NCI-H2227 treated with DMSO at 0.1 percent for 48 hours (cell line): ENCODE data around the gene GRPR.
"Not testable (repeated sequence)": the region's sequence is repeated elsewhere in the genome, so short reads cannot be mapped to it uniquely, and the experiment has no call there.

Source experiments
- DNase-seq: peaks from one replicate; lab custom pipeline; 2025; lab: John Stamatoyannopoulos, UW

Gene GRPR

DNA sequence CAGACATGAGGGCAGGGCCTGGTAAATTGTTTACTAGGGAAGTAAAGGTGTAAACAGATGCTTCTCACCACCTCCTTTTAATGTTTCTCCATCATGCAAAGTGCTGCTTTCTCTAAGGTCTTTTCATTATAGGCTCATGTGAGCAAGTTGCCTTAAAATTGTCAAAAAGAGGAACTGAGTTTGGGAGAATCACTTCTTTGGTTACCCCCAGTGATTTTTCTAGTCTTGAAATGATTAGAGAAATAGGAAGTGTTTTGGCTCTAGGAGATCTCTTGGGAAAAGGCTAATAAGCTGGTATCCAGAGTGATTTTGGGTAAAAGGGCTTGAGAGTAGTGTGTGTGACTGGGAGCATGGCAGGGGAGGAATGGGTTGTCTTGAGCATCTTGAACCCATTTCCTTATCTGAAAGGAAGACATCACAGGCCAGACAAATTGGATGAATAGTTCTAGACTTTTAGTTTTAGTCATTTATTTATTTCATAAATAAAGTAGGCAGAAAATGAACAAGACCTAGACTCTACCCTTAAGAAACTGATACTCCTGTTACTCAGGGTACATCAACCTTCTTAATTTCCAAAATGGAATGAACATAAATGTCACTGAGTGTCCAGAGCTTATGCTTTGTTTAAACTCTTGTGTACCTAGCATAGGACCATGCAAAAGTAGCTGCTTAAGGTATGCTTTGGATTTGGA is 14.2 kb downstream of the GRPR start:
- no peak for DNase-seq

DNA sequence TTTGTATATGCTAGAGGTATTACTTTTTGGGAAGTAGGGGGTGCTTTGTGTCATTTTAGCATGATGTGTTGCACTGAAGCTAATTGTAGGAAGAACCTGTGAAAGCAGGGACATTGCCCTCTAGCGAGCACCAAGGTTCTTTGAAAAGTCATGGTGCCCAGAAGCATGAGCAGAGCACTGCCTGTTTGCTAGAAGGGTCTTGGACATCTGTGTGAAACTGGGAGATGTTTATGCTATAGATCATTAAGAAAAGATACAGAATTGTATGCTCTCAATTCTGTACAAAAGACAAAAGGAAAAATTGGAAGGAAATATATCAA is 14.7 kb downstream of the GRPR start:
- DNase-seq: no peak

DNA sequence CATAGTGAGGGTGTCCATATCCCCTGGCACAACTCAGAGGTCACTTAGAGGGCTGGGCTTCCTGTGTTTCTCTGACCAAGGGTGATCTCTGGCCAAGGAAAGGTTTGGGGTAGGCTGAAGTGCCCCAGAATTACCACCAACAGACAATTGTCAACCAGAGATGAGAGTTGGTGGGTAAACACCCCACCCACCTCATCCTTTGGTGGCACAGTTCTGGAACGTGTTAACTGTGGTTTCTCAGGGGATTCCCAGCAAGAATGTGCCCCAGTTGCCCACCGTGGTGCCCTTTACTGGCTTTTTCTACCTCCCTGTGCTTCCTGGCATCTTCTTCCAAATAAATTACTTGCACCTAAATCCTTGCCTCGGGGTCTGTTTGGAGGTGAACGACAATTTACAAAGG is 17.1 kb downstream of the GRPR start:
- no peak for DNase-seq

DNA sequence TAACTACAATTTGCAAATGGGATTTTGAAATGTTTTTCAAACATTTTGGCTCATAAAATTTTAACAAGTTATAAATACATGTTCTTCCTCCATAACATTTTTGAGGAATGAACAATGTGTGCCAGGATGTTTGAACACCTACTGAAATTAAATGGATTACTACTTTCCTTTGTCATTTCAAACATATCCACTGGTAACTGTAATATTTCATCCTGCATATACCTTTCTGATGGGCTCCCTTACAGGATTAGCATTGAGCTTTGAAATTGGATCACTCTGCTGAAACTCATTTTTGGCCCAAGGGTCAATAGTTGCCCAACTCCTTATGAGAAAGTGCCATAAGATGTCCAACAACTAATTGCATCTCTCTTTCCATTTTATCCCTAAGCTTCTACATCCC is 17.6 kb downstream of the GRPR start:
- no peak for DNase-seq

DNA sequence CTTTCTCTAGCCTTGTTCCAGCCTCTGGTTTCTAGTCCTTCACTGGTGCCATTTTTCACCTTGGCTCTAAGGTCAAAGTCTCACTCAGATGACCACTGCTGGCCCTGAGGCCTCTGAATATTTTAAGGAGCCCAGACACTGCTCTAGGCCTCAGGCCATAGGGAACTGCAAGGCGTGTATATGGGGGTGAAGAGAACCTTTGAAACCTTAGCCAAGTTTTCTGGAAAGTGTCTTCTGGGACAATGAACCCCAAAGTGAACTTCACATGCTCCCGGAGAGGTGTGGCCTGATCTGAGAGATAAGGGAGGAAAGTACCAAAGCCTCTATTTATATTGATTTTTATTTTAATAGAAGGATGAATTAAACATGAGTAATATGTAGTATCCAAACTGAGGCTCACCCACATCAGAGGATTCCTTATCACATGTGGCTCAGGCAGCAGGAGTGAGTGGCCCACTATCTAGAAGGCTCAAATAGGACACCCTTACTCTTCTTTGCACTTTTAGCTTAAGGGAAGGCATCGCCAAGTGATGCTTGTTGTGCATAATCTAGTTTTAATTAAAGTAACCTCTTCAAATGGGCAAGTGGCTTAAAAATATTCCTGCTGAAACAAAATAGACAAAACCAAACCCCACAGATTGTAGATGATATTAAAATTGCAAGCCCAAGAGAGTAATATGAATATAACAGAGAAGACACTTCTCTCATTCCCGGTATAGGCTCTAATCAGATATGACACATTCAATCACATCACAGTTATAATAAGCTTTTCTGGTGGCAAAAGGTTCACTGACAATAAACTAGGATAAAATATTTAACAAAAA is 18.3 kb downstream of the GRPR start:
- DNase-seq: no peak

DNA sequence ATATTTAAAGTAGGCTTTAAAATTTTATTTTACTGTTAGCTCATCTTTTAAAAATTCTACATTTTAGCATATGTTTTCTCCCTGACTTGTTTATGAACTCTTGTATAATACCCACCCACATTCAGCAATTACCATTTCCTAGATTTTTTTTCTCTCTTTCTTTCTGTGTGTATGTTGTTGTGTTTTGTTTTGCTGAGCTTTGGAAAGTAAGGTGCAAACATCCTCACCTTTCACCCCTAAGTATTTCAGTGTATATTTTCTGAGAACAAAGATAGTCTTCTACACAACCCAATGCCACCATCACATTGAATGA is 18.8 kb downstream of the GRPR start:
- no peak for DNase-seq

DNA sequence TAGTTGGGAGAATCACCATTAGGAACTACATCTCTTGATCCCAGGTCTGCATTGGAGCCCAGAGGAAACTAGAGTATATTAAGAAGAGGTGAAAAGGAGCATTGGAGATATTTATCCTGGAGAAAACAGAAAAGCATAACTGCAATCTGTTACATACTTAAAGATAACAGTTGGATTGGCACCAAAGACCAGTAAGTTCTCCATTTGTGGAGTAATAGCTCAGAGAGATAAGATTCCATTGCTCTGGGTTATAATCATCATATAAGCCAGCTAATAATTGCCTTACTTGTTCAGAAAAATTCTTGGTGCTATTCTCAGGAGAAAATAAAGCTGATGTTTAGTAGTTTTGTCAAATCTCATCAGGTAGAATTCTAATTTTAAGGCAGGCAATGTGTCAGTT is 20.6 kb downstream of the GRPR start:
- DNase-seq: no peak

DNA sequence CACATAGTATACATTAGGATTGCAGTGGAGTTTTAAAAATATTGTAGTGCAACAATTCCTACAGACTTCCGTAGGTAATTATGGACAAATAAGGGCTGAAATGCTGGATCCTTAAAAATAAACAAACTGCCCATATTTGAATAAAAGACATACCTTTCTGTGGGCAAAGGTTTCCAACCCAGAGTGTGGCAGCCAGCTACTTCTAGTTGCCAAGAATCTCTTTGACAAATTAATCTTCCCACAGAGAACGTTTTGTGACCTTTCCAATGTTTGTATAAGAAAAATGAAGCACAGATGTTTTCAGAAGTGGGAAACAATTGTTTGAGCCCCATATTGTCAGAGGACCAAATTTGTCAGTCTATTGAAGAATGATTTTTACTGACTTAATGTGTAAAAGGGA is 21.1 kb downstream of the GRPR start:
- DNase-seq: no peak

DNA sequence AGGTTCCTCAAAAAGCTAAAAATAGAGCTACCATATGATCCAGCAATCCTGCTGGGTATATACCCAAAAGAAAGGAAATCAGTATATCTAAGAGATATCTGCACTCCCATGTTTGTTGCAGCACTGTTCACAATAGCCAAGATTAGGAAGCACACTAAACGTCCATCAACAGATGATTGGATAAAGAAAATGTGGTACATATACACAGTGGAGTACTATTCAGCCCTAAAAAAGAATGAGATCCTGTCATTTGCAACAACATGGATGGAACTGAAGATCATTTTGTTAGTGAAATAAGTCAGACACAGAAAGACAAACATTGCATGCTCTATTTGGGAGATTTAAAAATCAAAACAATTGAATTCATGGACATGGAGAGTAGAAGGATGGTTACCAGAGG is 21.7 kb downstream of the GRPR start:
- DNase-seq: not testable (repeated sequence)

DNA sequence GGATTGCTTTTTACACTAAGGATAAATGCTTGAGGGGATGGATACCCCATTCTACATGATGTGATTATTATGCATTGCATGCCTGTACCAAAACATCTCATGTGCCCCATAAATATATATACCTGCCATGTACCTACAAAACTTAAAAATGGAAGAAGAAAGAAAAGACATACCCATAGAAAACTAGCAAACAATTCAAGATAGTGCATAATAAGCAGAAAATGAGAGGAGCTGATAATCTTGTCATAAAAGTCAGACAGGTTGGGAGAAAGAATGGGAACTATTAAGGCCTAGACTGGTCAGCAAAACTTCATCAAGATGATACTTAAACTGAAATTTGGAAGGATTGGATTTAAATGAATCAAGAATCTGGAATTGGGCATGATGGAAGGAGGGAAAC is 22.3 kb downstream of the GRPR start:
- no peak for DNase-seq

DNA sequence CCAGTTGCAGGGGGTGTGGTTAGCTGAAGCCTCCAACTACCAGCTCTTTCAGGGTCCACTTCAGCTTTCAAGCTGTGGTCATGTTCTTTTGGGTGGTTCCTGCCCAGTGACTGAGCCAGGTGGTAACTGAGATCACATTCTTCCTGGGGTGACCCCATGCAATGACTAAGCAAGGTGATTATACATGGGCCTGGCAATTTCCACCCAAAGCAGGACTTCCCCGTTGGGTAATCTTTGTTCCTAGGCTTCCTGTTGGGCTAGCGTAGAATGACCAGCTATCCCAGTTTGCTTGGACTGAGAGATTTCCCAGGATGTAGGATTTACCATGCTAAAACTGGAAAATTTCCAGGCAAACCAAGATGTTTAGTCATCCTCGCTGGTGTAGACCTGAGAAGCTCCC is 25.5 kb downstream of the GRPR start:
- DNase-seq: no peak

DNA sequence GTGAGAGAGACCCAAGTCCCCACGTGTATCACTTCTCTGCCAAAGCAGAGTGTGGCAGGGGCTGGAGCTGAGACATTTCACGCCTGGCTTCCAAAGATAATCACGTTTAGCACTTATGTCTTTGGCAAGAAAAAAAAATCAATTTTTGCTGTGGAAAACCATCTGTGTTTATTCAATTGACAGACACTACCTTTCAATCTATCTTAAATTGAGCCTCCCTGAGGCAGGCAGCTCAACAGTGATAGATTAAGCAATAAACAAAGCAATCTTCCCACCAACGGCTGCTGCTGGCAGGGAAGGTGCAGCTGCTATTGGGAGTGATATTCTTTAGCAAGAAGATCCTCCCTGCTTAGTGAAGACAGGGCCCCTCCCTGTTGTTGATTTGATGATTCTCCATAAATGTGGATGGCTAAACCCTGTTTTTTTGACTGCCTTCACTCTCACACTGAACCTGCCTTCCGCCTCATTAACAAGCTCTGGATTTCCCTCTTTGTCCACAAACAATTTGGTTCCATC is 32.3 kb downstream of the GRPR start:
- DNase-seq: peak; percentile 15

DNA sequence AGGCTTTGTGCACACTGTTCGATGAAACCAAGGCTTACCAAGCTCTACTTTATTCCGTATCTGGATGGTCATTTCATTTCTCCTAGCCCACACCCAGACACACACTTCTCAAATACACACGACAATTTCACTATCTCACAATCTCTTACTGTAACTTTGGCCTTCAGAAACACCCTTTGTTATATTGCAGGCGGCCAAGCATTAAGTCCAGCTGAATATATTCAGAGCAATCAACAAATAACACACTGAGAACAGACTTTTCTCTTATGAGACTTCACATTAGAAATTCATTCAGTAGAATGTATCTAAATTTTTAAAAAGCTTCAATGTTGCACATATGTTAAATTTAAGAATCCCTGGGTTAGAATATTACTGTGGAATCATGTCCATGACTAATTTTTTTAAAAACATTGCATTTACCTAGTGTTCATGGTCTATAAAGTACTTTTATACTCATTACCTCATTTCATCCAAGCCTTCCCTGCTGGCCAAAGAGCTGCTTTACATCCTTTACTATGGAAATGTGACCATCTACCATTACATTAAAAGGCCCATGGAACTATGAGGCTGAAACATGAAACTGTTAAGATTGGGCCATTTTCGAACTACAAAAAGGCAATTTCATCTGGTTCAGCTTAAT is 33.4 kb downstream of the GRPR start:
- no peak for DNase-seq

DNA sequence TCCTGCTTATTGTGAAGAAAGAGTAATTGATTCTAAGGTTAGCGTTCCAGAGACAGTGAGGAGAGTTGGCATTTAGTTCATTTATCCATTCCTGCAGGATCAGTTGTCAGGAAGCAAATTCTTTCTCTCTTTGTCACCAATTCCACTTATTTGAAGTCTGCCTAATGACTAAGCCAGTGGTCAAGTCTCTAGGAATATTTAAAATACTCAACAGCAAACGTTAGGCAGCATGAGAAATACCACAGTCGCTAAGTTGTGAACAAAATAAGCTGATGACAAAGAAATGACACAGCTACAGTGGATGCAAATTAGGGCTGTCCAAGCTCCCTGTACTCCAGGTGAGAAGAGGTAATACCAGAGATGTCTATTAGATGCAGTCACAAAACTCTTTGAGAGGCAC is 37.4 kb downstream of the GRPR start:
- DNase-seq: no peak

DNA sequence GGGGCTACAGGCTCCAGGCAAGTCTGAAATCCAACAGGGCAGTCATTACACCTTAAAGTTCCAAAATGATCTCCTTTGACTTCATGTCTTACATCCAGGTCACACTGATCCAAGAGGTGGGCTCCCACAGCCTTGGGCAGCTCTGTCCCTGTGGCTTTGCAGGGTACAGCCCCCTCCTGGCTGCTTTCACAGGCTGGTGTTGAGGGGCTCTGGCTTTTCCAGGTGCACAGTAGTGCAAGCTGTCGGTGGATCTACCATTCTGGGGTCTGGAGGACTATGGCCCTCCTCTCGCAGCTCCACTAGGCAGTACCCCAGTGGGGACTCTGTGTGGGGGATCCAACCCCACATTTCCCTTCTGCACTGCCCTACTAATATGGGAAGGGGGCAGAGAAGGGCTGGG is 37.8 kb downstream of the GRPR start:
- DNase-seq: not testable (repeated sequence)

DNA sequence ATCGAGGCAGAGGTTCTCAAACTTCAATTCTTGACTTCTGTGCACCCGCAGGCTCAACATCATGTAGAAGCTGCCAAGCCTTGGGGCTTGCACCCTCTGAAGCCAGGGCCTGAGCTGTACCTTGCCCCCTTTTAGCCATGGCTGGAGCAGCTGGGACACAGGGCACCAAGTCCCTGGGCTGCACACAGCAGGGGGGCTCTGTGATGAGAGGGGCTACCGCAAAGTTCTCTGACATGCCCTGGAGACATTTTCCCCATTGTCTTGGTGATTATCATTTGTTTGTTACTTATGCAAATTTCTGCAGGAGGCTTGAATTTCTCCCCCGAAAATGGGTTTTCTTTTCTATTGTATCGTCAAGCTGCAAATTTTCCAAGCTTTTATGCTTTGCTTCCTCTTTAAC is 39.0 kb downstream of the GRPR start:
- DNase-seq: no peak

DNA sequence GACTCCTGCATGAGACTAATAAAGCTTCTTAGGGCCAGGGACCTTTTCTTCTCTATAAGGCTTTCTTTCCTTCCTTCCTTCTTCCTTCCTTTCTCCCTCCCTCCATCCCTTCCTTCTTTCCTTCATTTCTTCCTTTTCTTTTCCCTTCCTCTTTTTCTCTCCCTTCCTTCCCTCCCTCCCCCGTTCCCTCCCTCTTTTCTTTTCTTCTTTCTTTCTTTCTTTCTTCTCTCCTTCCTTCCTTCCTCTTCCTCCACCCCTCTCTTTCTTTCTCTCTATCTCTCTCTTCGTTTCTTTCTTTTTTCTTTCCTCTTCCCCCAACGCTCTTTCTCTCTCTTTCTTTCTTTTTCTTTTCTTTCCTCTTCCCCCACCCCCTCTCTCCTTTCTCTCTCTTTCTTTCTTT is 41.4 kb downstream of the GRPR start:
- no peak for DNase-seq

DNA sequence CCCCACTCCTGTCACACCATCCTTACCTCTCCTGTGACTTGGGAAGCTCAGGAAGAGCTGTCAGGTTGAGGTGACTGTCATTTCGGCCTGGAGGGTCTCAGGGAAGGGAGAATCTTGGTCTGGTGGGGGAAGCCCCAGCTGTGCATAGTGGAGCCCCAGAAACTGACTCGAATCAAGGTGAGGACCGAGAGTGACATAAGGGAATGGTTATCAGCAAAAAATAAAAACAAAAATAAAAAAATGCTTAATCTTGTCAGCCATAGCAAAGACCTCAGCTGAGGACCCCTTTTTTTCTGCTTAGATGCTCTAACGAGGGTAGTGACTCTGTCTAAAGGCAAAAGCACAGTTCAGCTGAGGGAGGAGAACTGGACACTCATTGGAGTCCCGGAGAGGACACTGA is 43.8 kb downstream of the GRPR start, which contains the start of gene MAGEB17:
TSS of gene MAGEB17 (plus strand) at position 301 of the 400 bp plus-strand sequence. CDS start 2,902 bp downstream, outside the sequence.
- DNase-seq: no peak

DNA sequence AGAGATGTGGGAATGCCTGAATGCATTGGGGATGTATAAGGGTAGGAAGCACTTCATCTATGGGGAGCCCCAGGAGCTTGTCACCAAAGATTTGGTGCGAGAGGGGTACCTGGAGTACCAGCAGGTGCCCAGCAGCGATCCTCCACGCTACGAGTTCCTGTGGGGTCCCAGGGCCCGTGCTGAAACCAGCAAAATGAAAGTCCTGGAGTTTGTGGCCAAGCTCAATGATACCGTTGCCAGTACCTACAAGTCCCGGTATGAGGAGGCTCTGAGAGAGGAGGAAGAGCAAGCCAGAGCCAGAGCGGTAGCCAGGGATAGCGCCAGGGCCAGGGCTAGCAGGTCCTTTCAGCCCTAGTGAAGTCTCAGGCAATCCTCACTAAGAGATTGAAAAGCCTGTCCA is 47.7 kb downstream of the GRPR start:
- no peak for DNase-seq

DNA sequence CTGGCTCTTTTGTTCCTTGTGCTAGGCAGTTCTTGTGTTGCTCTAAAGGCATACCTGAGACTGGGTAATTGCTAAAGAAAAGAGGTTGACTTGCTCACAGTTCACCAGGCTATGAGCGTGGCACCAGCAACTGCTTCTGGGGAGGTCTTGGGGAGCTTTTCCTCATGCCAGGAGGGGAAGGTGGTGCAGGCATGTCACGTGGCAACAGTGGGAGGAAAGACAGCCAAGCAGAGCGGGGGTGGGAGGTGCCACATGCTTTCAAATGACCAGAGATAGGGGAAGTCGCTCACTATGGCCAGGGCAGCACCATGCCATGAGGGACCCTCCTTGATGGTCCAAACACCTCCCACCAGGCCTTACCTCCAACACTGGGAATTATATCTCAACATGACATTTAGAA is 48.6 kb downstream of the GRPR start:
- DNase-seq: no peak

DNA sequence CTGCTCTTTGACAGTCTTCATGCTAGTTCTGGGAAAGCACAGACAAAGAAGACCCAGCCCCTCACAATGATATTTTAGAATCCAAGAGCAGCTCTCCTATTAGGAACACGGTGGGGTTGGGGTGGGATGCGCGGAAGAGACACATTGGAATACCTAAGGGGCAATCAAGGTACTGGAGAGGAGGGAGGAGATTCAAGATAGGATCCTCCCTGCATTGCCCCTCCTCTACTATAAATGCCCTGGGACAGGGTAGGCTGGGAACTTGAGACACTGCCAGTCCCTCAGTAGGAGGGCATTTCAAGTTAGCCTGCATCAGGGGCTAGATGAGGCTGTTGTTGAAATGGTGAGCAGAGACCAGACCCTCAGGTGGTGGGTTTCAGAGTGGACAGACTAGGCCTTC is 49.0 kb downstream of the GRPR start:
- no peak for DNase-seq

DNA sequence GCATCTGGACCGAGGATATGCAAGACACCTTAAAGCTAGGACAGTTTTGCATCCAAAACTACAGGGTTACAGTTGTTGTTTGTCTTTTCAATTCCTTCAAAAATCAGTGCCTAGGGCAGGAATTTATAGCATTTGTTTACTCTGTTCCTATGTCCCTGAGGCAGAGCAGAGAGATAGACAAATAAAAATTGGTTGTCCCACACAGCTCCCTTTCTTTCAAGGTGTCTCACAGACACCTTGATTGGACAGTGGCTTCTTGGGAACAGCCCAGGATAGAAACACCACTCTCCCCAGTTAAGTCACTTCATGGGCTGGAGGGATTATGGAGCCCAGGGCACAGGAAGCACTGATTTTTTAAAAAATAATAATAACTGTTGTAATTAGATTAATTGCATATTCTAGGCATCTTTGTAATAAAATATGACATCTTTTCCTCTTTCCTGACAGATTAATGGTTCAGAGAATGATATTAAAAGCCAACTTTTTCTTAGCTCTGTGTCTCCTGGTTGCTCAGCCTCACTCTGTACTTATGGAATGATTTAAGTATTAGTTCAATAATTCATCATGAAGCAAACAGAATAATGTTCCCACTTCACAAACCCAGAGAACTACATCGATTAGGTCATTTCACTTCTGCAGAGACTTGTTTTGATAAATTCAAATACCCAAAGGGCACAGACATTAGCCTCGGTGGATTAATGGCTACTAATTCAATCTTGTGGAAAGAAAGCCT is 52.1 kb downstream of the GRPR start:
- no peak for DNase-seq

DNA sequence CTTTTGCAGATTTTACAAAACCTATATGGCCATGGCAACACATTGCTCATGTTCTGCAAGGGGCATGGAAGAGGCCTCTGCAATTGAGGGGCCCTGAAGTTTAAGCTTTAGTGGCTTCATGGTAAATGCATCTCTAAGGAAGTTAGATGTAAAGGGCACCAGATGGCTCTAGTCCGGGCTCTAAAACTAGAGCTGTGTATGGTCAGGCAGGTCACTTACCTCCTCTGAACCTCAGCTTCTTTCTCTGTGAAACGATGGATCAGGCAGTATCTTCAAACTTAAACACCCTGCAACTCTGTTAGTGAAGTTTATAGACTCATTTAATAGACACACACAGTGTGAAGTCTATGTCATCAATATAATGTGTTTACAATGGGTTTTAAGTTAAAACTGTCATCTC is 53.9 kb downstream of the GRPR start:
- no peak for DNase-seq
